Ecto neural progenitor cell (in vitro differentiated cells): ENCODE measurements around the gene CSNK1D.

Source experiments
- DNase-seq: peaks from one replicate; pipeline ENCODE4 v3.0.0-alpha.2; 2018; ENCODE audit warnings: low spot score

CSNK1D gene

DNA sequence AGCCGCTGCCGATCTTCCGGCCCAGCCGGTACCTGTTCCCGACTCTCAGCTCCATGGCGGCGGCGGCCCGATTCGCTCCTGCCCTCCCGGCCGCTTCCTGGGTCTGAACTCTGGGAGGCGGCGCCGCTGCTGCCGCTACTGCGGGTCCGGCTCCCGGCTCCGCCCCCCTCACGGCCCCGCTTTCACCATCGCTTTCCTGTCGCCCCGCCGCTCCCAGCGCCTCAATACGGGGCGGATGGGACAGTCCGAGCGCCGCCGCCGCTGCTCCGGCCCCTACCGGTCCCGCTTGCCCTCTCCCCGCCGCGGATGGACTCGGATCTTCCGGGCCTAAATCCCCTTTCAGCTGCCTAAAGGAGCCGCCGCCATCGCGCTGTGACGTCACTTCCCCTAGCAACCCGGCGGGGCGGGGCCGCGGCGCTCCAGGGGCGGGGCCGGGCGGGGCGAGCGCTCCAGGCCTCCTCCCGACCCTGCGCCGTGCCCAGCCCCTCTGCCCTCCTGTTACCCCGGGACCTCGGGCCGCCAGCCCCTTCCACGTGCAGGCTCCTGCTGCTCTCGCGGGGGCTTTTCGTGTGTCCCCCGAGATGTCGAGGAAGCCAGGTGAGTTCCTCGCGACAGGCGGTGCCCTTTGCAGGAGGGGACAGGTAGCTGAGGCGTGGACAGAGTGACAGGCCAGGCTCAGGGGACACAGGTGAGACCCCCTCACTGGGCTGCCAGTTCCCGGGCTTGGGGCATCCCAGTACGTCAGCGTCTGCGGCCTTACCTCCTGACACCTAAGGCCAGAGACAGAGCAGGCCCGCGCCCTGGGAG is at the start of gene CSNK1D:
CSNK1D (minus strand) TSS at position 374 of the 807 bp plus-strand sequence; CDS start at position 55, 319 bp downstream.
- peak; percentile 98 for DNase-seq

- DNase-seq, result no peak
These were observed 49.3 kb upstream of the CSNK1D start for GRCh38 chr17:82322526-82323453.

GRCh38 chr17:82321947-82322466 is 48.5 kb upstream of the CSNK1D start:
- DNase-seq, result no peak

- DNase-seq, result no peak
These were observed 47.7 kb upstream of the CSNK1D start for GRCh38 chr17:82320956-82321927.

DNA sequence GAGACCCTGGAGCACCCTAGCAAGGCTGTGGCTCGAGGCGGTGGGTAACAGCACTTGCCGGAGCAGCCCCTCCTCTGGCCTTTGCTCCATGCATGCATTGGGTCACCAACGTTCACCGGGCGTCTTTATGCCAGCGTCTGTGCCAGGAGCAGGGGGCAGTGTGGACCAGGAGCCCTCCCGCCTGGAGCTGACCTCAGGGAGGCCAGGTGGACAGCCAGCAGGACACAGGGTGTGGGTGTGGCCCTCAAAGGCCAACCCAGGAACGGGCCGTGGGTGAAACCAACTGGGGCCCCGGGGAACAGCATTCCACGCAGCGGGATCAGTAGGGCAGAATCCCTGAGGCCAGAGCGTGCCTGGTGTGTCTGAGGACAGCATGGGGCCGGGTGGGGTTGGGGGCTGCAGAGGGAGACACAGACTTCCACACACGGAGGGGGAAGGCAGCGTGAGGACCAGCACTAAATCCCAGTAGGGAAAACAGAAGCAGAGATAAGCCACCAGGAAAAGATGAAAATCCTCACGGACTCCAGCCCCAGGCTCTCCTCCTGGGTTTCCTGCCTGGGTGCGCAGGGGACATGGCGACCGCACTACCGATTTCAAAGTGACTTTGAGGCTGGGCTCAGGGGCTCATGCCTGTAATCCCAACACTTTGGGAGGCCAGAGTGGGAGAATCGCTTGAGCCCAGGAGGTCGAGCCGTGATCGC is 46.8 kb upstream of the CSNK1D start:
- no peak for DNase-seq

GRCh38 chr17:82319619-82320062 is 46.1 kb upstream of the CSNK1D start:
- DNase-seq, result no peak

GRCh38 chr17:82318772-82319606 is 45.5 kb upstream of the CSNK1D start:
- DNase-seq, result no peak

DNA sequence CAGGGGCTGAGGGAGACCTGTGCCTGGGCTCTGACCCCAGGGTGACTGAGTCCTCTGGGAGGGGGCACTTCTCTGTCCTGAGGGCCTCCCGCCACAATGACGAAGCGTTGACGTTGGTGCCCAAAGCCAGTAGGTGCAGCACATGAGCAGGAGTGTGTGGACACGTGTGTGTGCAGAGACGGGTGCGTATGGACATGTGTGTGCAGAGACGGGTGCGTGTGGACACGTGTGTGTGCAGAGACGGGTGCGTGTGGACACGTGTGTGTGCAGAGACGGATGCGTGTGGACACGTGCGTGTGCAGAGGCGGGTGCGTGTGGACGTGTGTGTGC is 44.6 kb upstream of the CSNK1D start:
- DNase-seq, result no peak

GRCh38 chr17:82317394-82318168 is 44.1 kb upstream of the CSNK1D start, which contains the start of gene CD7:
Gene CD7, minus strand, starts transcription at chr17:82317608. Its CDS starts 113 bp downstream, at chr17:82317495.
- no peak for DNase-seq

DNA sequence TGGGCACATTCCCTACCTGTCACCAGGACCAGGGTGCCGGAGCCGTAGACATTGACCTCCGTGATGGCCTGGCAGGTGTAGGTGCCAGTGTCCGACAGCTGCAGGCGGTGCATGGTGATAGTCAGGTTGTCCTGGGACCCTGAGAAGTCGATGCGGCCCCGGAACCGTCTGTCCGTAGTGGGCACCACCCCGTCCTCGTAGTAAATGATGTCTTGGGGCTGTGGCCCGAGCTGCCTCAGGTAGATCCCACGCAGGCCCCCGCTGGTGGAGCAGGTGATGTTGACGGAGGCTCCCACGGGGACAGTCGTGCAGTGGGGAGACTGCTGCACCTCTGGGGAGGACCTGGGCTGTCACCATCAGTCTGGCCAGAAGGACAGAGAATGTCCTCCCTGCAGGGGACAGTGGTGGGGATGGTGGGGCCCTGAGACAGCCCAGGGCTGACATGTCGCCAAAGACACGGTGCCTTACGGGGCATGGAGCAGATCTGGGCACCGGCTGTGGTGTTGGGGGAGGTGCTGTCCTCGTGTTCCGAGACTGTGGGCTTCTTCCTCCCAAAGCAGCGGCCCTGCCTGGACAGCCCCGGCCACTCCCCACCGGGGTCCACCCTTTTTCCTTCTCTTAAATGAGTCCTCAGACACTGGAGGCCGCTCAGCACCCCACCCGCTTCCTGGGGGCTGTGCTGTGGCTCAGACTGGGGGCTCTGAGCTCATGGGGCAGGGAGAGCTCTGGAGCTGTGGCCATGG is 43.3 kb upstream of the CSNK1D start:
- DNase-seq, result no peak

GRCh38 chr17:82315703-82316358 is 42.3 kb upstream of the CSNK1D start:
- peak; percentile 73 for DNase-seq

GRCh38 chr17:82314727-82315605 is 41.5 kb upstream of the CSNK1D start:
- no peak for DNase-seq

- no peak for DNase-seq
These were observed 40.7 kb upstream of the CSNK1D start for GRCh38 chr17:82314012-82314726.

GRCh38 chr17:82313195-82314011 is 39.9 kb upstream of the CSNK1D start:
- DNase-seq, result no peak

- no peak for DNase-seq
These were observed 38.5 kb upstream of the CSNK1D start for GRCh38 chr17:82311971-82312370.
